Medulla oblongata (tissue), 1 donor: ENCODE data around the gene FAM170B.
A peak's percentile ranks its signal among the peaks of the same experiment; 100 is the strongest.

Source experiments
- DNase-seq: peaks from one replicate; pipeline ENCODE4 v3.0.0-alpha.2; 2015; ENCODE audit errors: extremely low spot score

Gene FAM170B

GRCh38 chr10:49106451-49106850 is 27.4 kb downstream of the FAM170B start:
- peak; percentile 64 for DNase-seq

- DNase-seq = no peak
Observed at GRCh38 chr10:49105076-49105475, 28.7 kb downstream of the FAM170B start.

- no peak for DNase-seq
Observed at GRCh38 chr10:49104323-49104722, 29.5 kb downstream of the FAM170B start.

DNA sequence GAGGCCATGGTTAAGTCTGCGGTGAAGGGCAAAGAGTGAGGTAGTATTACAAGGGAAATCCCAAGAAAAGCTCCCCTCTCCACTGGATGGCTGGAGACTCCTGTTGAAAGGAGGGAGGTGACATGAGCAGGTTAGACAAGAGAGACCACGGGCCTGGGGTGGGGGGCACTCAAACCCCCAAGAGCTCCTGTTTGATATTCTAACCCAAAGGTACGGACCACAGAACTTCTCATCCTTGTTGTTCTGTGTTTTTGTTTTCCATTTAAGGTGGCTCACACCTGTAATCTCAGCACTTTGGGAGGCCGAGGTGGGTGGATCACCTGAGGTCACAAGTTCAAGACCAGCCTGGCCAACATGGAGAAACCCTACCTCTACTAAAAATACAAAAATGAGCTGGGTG is 30.1 kb downstream of the FAM170B start:
- no peak for DNase-seq

DNA sequence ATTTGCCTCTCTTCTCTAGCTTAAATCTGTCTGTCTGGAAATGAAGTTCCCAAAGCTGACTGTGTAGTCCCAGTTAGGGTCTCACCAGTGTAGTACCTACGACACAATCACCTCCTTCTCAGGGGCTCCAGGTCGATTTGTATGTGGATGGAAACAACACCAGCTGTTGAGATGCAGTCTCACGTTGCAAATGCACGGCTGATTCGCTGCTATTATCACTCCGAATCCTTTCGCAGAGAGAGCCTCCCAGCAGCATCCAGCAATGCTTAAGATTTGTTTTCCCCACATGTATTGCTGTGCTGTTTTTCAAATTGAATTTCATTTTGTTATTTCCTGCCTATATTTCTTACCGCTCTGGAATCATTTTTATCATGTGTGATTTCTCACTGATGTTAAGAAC is 34.8 kb downstream of the FAM170B start:
- no peak for DNase-seq

GRCh38 chr10:49096890-49097445 is 36.9 kb downstream of the FAM170B start:
- no peak for DNase-seq

DNA sequence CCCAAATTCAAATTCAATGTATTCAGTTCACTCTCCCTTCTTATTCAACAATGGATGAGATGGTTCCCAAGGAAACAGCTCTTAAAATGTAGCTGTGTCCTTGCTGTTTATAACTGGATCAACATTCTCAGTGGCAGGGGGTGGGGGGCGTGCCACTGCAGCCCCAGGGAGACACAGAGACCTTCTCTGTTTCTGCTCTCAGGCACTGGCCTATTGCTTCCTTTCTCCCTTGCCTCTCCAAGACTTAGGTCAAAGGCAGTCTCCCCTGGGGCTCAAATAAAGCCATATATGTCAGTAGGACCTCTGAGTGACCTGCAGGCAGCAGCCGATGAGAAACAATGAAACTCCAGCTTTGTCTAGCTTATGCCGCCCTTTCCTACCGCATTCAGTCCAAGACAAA is 39.2 kb downstream of the FAM170B start:
- no peak for DNase-seq

- DNase-seq = no peak
Observed at GRCh38 chr10:49093922-49094321, 39.9 kb downstream of the FAM170B start.

DNA sequence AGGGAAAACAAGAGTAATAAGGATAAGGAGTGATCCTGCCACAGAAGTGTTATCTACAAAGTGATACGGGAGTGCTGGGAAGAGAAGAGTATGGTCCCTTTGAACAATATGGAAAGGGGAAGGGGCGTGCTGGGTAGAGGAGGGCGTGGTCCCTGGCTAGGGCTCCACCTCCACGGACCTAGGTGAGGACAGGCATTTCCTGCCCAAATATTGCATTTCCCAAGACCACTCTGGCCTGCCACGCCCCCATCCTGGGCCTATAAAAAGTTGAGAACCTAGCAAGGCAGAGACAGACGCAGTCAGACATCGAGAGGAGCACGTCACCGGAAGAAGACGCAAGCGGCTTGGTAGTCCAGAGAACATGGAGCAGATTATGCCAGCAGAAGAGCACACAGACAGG is 41.3 kb downstream of the FAM170B start:
- DNase-seq = no peak

DNA sequence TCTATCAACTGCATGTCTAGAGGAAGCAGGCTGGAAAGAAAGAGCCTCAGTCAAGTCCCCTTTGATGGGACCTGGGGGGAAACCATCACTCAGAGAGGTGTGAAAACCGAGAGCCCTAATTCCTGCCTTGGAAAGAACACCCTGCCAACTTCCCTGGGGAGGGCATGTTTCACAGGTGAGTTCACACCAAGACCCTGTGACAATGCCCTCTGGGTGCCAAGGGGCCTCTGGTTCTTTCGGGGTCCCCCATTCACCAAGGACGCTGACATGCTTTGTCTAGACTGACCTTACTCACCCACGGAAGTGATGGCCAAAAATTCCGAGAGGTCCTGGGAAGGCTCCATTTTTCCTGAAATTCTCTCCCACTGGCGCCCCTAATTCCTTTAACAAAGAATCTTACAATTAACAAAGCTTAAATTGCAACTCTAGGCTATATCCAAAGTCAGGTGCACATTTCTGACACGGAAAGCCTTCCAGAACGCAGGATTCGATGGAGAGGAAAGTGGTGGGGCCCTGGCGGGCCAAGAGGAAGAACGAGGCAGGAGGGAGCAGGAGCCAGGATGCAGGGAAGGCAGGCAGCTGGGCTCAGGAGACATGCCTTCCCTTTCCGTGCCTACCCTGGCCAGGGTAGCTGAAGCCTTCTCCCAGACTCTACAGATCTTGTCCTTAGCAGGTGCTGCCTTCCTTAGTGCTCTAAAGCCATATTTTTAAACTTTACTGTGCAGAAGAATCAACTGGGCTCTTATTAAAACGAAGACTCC is 42.2 kb downstream of the FAM170B start:
- DNase-seq = no peak

DNA sequence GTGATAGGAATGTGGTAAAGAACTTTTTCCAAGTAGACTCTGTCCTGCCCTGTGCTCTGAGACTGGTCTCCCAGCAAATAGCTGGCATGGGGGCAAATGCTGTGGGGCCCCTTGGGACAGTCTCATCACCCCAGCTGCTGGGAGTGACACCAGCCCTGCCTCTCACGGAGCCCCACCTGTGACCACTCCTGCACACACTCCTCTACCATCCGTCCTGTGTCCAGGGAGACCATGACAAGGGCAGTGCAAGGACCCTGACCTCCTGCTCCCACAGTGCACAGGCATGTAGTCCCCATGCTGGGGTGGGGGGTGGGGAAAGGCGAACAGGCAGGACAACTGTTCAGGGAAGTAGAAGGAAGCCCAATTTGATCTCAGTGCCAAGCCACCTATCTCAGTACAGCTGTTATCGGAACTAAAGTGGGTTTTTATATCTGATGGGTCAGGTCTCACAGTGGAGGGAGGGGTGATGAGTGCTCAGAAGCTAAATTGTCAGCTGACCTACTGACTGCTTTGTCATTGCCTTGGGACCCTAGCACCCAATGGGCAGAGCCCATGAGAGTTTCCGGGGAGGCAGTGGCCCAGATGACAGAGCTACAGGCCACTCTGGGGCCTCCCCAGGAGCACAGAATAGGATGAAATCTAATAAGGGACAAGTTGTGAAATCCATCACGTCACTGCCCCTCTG is 43.0 kb downstream of the FAM170B start:
- DNase-seq = no peak

DNA sequence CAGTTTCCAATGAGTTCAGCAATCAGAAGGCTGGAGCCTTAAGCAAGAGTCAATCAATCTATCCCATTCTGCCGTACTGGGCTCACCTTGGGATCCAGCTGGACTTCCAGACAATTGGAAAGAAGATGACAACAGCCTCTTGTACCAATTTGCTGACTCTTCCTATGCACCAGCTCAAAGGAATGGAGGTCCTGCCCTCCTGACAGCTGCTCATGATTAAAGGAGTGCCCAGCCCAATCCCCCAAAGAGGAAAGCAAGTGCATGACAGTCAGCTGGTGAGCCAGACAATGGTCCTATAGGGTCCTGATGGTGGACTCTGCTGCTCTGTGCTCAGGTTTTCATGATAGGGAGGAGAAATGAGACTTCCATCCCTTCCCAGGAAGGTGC is 43.6 kb downstream of the FAM170B start:
- DNase-seq = no peak

- DNase-seq = no peak
Observed at GRCh38 chr10:49089557-49090188, 44.1 kb downstream of the FAM170B start.

DNA sequence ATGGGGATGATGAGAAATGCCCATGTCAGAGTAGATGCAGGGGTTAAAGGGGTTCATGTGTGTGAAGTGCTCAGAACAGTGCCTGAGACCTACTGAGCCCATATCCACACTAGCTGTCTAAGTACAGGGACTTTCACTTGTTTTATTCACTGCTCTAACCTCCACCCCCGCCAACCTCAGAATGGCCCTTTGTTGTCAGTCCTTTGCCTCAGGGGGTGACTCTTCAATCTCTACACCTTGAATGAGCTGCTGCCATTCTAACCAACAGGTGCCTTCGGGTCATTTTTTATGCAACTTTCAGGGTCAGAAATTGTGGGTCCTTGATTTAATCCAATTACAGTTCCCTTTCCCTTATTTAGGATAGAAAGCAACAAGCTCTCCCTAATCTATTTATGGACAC is 44.7 kb downstream of the FAM170B start:
- DNase-seq = no peak

DNA sequence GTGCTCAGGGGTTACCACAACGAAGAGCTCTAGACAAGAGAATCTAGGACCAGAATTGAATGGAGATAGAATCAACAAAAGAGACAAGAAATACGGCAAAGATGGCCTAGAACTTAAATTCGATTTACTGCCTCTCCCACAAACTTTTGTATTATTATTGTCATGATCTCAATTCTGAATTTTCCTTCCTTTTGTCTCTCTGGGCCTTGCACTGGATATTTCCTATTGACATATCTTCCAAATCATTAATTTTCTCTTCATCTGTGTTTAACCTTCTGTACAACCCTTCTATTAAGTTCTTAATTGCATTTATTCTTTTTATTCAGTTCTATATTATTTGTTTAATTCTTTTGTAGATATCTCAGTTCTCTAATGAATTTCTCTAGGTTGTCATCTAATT is 46.9 kb downstream of the FAM170B start:
- no peak for DNase-seq

DNA sequence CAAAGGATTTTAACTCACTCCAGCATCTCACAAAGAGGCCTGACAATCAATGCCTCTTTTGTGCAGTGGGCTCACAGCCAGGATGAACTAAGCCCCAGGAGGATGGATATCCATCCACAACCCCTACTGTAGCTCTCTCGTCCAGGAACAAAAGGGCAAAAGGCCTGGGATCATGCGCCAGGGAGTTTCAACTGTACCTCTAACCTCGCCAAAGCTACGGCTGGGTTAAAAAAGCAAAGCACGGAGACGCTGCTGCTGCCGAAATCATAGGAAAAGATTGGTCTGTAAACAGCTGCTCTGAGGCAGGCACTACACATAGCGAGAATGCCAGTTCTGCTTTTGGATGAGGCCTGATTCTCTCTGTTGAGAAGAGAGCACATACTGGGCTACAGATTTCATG is 50.6 kb downstream of the FAM170B start:
- peak; percentile 71 for DNase-seq

DNA sequence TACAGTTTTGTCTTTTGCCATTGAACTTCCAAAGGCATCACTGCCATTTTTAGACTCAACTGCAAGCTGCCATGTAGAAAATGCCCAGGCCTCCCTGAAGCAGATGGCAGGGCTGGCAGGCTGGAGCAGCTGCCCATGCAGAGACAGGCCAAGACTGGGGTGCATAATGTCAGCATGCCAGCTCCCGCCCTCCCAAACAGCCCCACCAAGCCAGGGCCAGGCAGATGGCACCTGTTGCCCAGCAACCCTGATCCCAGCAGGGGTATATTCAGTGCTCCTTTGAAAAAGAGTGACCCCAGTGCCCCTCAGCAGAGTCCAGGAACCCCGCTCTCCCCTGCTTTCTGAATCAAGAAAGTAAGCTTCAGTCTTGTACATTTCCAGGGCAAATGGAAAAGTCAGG is 51.1 kb downstream of the FAM170B start:
- DNase-seq = peak; percentile 51

DNA sequence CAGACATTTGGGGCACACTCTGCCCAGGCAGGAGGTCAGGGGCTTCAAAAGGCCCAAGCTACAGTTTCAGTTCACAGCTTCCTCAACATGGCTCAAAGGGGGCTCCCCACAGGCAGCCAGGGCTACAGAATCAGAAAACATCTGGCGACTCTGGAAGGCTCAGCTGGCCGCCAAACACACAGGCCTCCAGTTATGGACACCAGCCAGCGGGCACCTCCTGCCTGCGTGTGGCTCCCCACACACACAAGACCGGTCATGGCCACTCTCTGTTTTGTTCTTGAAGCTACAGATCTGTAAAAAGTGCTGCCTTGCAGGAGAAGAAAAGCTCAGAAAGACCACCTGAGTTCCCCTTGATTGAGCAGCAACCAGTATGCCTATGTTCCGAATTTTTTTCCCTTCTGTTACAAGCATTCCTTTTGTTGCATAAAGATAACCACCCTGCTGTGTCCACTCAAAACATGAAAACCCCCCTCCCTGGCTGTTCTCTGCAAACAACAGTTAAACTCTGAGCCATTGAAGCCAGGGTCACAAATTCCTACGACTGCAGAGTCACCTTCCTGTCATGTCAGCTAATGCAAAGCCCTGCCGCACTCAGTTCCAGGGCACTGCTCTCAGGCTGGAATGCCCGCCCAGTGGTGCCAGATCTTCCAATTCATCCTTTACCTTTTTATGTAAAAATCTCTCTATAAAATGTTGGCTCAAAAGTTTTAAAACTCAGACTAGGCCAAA is 52.1 kb downstream of the FAM170B start:
- DNase-seq = no peak
